ENCODE results near the gene BLM. TPM values are rescaled to one million over a fixed set of nuclear protein-coding genes. Genes with fewer than 3 reads are reported as not detected.

BLM gene
- total and polyA plus RNA-seq, 2 of the 13 experiments (the other 11 are each of a cell fraction or from before 2014, with no cell fraction given): 5.1 to 11.8 TPM

GRCh38 chr15:90790561-90790960 lies 73.4 kb downstream of the BLM start:
- no peaks in the 10 kb centered on the region for H3K27me3 ChIP-seq (ENCODE audit: control insufficient read depth in 1 of 2, insufficient read depth in 2 of 2, low read length in 2 of 2)
- no peak overlapping the region for H3K4me3 ChIP-seq (replicated peaks in 1 of 3; ENCODE audit: insufficient read depth in 1 of 3, low read depth in 2 of 3, low read length in 3 of 3)
- DNase-seq (ENCODE audit: low spot score) (no peak), ATAC-seq (no peak), FAIRE-seq (no peak)
- H3K79me2 ChIP-seq (ENCODE audit: insufficient read depth, low read length): no peaks in the 10 kb centered on the region
- no peak for TF ChIP-seq ATAD3A (CRISPR knock-in tag; IDR thresholded peaks at IDR 0.05)
- TF ChIP-seq NFYB (CRISPR knock-in tag; IDR thresholded peaks at IDR 0.05): no peak
- TF ChIP-seq ZNF354B (CRISPR knock-in tag; IDR thresholded peaks at IDR 0.05): no peak
- TF ChIP-seq ZKSCAN5 (CRISPR knock-in tag; IDR thresholded peaks at IDR 0.05): no peak
- TF ChIP-seq ZMYM3 (CRISPR knock-in tag; IDR thresholded peaks at IDR 0.05): no peak
- no peak for TF ChIP-seq ZNF614 (CRISPR knock-in tag; IDR thresholded peaks at IDR 0.05; ENCODE audit: borderline replicate concordance)
- TF ChIP-seq RORA (CRISPR knock-in tag; IDR thresholded peaks at IDR 0.05): no peak
- no peak for TF ChIP-seq NONO (IDR thresholded peaks at IDR 0.05)
- no peak for TF ChIP-seq NONO (CRISPR knock-in tag; conservative IDR thresholded peaks at IDR 0.05)
- TF ChIP-seq NR2F2 (IDR thresholded peaks at IDR 0.05; ENCODE audit: borderline replicate concordance, low read depth): no peak
- TF ChIP-seq RBM22 (optimal IDR thresholded peaks at IDR 0.05; ENCODE audit: low read length): no peak
- no peak for TF ChIP-seq KLF11 (CRISPR knock-in tag; IDR thresholded peaks at IDR 0.05)
- TF ChIP-seq ZMYM4 (CRISPR knock-in tag; IDR thresholded peaks at IDR 0.05): no peak
- ChIA-PET CTCF (ENCODE audit: low intra/inter-chr PET ratio, low total read pairs) (no interaction called here), POLR2A (no interaction called here)
- peaks cover 9% of the 10 kb centered on the region for H3K4me1 ChIP-seq (ENCODE audit: insufficient read depth, low read length)
- no peak overlapping the region for H2AFZ ChIP-seq (ENCODE audit: low read length)
- no peak overlapping the region for H3K27ac ChIP-seq (ENCODE audit: extremely low read length, insufficient read depth, low read length)
- H3K4me2 ChIP-seq (ENCODE audit: low read depth, low read length): no peak overlapping the region
- H3K36me3 ChIP-seq (replicated peaks in 1 of 2; ENCODE audit: control insufficient read depth in 1 of 2, insufficient read depth in 2 of 2, low read length in 2 of 2): peaks cover 0 to 5% of the 10 kb centered on the region in 2 experiments; a peak in 1 of 5 replicates
- 82% methylated on average over 4 of the region's 4 CpGs for WGBS (ENCODE audit: low lambda C conversion rate)
- H3K9me3 ChIP-seq (ENCODE audit: low read length): no peaks in the 10 kb centered on the region
- no peak overlapping the region for H3K9ac ChIP-seq (ENCODE audit: insufficient read depth, low read depth, low read length)
- no peaks in the 10 kb centered on the region for H4K20me1 ChIP-seq (ENCODE audit: insufficient read depth, low read length)
- no TSS peak for BruUV-seq (replicated peaks)
- intact Hi-C loops (cut with micrococcal nuclease; ENCODE audit: unreplicated experiment) (no loop called here), in situ Hi-C loops (cut with HindIII; ENCODE audit: extremely low pct_ligation_motif_present, low pct_unique_long_range_greater_than_20kb) (no loop called here)

Data from HepG2 (cell line).